ENCODE data around the gene NFASC.

Gene NFASC

GRCh38 chr1:204863024-204863423 is 7.6 kb upstream of the NFASC start:
- H3K4me3 ChIP-seq (ENCODE audit: low read depth, low read length) = no peak overlapping the region
- H3K27me3 ChIP-seq (ENCODE audit: control insufficient read depth, insufficient read depth, low read length) = no peaks in the 10 kb centered on the region
- no peaks in the 10 kb centered on the region for H3K36me3 ChIP-seq (ENCODE audit: control insufficient read depth, insufficient read depth, low read length)
- peaks cover 7% of the 10 kb centered on the region for H3K4me1 ChIP-seq (ENCODE audit: control insufficient read depth, insufficient read depth, low read length)
- no peaks in the 10 kb centered on the region for H3K9me3 ChIP-seq (ENCODE audit: control insufficient read depth, insufficient read depth, low read length)
- H3K9ac ChIP-seq (ENCODE audit: low read depth, low read length) = no peak overlapping the region

- H3K9me3 ChIP-seq (ENCODE audit: control insufficient read depth, insufficient read depth, low read length) = no peaks in the 10 kb centered on the region
- peaks cover under 1% of the 10 kb centered on the region for H3K4me1 ChIP-seq (ENCODE audit: control insufficient read depth, insufficient read depth, low read length)
- H3K36me3 ChIP-seq (ENCODE audit: control insufficient read depth, insufficient read depth, low read length) = no peaks in the 10 kb centered on the region
- no peak overlapping the region for H3K4me3 ChIP-seq (ENCODE audit: low read depth, low read length)
- H3K27me3 ChIP-seq (ENCODE audit: control insufficient read depth, insufficient read depth, low read length) = no peaks in the 10 kb centered on the region
- H3K9ac ChIP-seq (ENCODE audit: low read depth, low read length) = no peak overlapping the region
Observed at GRCh38 chr1:204863730-204864129, 6.9 kb upstream of the NFASC start.

DNA sequence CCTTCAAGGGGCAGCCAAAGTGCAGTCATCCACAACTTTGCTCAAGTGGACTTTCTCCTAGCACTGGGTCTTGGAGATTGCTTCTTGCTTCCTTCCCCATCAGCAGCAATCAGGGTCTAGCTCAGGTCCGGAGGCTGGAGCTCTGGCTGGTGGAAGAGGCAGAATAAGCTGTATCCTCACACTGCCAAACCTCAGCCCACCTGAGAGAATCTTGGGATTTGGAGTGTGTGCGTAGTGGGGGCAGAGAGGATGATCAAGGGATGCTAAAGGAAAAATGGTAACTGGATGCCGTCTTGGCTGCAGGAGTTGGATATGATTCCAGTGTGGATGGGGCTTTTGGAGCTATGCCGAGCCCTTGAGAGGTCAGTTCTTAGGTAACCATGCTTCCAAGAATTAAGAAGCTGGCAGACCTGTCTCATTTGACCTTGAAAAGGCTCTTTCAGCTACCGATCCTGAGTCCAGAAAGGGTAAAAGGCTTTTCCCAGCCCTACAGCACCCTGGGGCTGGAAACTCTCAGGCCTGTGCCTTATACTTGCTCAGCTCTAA is 4.5 kb upstream of the NFASC start:
- Histone ChIP-seq H3K36me3 (ENCODE audit: control insufficient read depth, insufficient read depth, low read length) (no peaks in the 10 kb centered on the region), H3K9ac (ENCODE audit: low read depth, low read length) (no peak overlapping the region), H3K27me3 (ENCODE audit: control insufficient read depth, insufficient read depth, low read length) (no peaks in the 10 kb centered on the region), H3K9me3 (ENCODE audit: control insufficient read depth, insufficient read depth, low read length) (no peaks in the 10 kb centered on the region), H3K4me3 (ENCODE audit: low read depth, low read length) (no peak overlapping the region), H3K4me1 (ENCODE audit: control insufficient read depth, insufficient read depth, low read length) (no peaks in the 10 kb centered on the region)

DNA sequence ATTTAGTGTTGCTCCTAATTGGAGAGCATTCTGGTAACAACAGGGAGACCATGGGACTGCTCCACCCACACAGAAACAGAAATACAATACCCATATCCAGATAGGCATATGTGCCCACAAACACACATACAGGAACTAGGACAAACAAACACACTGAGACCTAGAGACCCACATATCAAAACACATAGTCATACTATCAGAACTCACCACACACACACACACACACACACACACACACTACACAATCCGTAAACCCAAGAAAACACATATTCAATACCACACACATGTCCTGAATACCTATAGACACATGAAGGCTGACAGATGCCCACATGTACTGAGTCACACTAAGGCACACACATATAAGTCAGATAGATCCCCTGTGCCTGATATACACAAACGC is 3.5 kb upstream of the NFASC start:
- no peaks in the 10 kb centered on the region for H3K9me3 ChIP-seq (ENCODE audit: control insufficient read depth, insufficient read depth, low read length)
- H3K27me3 ChIP-seq (ENCODE audit: control insufficient read depth, insufficient read depth, low read length) = no peaks in the 10 kb centered on the region
- no peak overlapping the region for H3K4me3 ChIP-seq (ENCODE audit: low read depth, low read length)

DNA sequence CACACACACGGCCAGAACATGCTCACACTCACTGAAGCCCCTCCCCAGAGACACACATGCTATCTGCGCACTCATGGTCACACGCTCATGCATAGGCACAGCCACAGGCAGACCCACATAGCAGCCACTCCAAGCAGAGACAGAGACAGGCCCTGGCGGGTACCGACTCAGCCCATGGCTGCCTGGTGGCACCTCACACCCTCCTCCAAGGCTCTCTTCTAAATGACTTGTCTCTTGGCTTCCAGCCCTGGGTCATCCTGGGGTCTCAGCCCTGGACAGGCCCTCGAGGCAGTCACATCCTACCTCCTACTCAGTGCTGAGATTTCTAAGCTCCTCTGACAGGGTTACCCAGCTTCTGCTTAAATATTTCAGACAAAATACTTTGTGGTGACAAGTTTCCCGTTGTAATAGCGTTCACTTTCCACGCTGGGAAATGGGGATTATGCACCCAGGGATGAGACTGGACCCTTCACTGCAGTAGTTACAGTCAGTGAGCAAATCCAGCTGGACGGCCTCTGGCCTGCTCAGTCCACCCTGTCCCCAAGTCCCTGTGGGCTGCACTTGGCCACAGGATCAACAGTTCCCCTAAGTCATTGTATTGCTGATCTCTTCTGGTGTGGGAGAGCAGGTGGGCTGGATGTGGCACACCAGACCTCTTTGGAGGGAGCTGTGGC is 2.9 kb upstream of the NFASC start:
- no peaks in the 10 kb centered on the region for H3K4me1 ChIP-seq (ENCODE audit: control insufficient read depth, insufficient read depth, low read length)

More for the DNA sequence above, 3.5 kb upstream of the NFASC start:
- H3K36me3 ChIP-seq (ENCODE audit: control insufficient read depth, insufficient read depth, low read length) = no peaks in the 10 kb centered on the region
- no peaks in the 10 kb centered on the region for H3K4me1 ChIP-seq (ENCODE audit: control insufficient read depth, insufficient read depth, low read length)
- no peak overlapping the region for H3K9ac ChIP-seq (ENCODE audit: low read depth, low read length)

GRCh38 chr1:204868340-204868700 is 2.3 kb upstream of the NFASC start:
- no peak overlapping the region for H3K4me3 ChIP-seq (ENCODE audit: low read depth, low read length)
- no peaks in the 10 kb centered on the region for H3K36me3 ChIP-seq (ENCODE audit: control insufficient read depth, insufficient read depth, low read length)
- no peaks in the 10 kb centered on the region for H3K9me3 ChIP-seq (ENCODE audit: control insufficient read depth, insufficient read depth, low read length)
- no peaks in the 10 kb centered on the region for H3K4me1 ChIP-seq (ENCODE audit: control insufficient read depth, insufficient read depth, low read length)
- H3K9ac ChIP-seq (ENCODE audit: low read depth, low read length) = no peak overlapping the region
- no peaks in the 10 kb centered on the region for H3K27me3 ChIP-seq (ENCODE audit: control insufficient read depth, insufficient read depth, low read length)

More for the DNA sequence above, 2.9 kb upstream of the NFASC start:
- Histone ChIP-seq H3K4me3 (ENCODE audit: low read depth, low read length) (no peak overlapping the region), H3K9ac (ENCODE audit: low read depth, low read length) (no peak overlapping the region), H3K27me3 (ENCODE audit: control insufficient read depth, insufficient read depth, low read length) (no peaks in the 10 kb centered on the region), H3K9me3 (ENCODE audit: control insufficient read depth, insufficient read depth, low read length) (no peaks in the 10 kb centered on the region), H3K36me3 (ENCODE audit: control insufficient read depth, insufficient read depth, low read length) (no peaks in the 10 kb centered on the region)

DNA sequence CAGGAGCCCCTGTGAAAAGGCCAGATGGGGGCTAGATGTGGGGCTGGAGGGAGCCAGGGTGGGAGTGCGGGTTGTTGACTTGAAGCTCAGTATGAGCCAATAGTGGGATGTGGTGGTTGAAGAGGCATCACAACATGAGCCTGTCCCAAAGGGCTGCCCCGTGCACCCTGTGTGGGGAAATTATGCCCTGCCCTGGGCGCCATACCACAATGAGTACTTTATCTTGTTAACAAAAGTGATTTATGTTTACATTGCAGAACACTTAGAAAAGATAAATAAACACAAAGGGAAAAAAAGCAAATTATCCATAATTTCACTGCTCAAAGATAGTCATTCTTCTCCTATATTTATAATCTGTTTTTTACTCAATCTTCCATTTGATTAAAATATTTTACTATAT is 1.6 kb upstream of the NFASC start:
- Histone ChIP-seq H3K4me1 (ENCODE audit: control insufficient read depth, insufficient read depth, low read length) (no peaks in the 10 kb centered on the region), H3K9me3 (ENCODE audit: control insufficient read depth, insufficient read depth, low read length) (no peaks in the 10 kb centered on the region), H3K36me3 (ENCODE audit: control insufficient read depth, insufficient read depth, low read length) (no peaks in the 10 kb centered on the region), H3K4me3 (ENCODE audit: low read depth, low read length) (no peak overlapping the region), H3K27me3 (ENCODE audit: control insufficient read depth, insufficient read depth, low read length) (no peaks in the 10 kb centered on the region), H3K9ac (ENCODE audit: low read depth, low read length) (no peak overlapping the region)

DNA sequence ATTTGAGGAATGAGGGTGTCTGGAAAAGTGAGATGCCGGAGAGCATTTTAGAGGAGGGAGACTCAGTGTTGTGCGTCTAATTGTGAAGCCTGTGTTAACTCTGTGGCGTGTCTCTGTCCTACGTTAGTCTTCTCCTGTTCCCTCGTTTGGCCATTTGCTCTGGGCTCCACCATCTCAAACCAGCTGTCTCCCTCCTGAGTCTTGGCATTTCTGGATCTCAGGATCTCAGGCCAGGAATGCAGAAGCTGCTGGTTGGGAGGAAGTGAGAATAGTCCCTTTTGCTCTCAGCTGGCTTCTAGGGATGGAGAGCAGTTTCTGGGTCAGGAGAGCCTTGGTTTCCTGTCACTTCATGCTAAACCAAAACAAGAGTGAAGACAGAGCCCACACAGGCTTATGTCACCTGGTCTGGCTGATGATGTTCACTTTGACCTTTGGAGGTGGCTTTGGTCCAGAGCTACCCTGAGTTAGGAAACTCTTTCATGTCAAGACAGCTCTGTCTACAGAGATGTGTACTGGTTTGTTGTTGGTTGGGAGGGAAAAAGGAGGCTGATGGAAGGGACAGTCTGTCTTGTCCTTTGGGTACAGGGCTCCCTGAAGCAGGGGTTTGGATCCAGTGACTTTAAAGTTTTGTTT is 859 bp downstream of the NFASC start:
- H3K36me3 ChIP-seq (ENCODE audit: control insufficient read depth, insufficient read depth, low read length) = no peaks in the 10 kb centered on the region
- H3K4me1 ChIP-seq (ENCODE audit: control insufficient read depth, insufficient read depth, low read length) = peaks cover 7% of the 10 kb centered on the region
- H3K9me3 ChIP-seq (ENCODE audit: control insufficient read depth, insufficient read depth, low read length) = no peaks in the 10 kb centered on the region
- no peaks in the 10 kb centered on the region for H3K27me3 ChIP-seq (ENCODE audit: control insufficient read depth, insufficient read depth, low read length)
- no peak overlapping the region for H3K9ac ChIP-seq (ENCODE audit: low read depth, low read length)
- no peak overlapping the region for H3K4me3 ChIP-seq (ENCODE audit: low read depth, low read length)

DNA sequence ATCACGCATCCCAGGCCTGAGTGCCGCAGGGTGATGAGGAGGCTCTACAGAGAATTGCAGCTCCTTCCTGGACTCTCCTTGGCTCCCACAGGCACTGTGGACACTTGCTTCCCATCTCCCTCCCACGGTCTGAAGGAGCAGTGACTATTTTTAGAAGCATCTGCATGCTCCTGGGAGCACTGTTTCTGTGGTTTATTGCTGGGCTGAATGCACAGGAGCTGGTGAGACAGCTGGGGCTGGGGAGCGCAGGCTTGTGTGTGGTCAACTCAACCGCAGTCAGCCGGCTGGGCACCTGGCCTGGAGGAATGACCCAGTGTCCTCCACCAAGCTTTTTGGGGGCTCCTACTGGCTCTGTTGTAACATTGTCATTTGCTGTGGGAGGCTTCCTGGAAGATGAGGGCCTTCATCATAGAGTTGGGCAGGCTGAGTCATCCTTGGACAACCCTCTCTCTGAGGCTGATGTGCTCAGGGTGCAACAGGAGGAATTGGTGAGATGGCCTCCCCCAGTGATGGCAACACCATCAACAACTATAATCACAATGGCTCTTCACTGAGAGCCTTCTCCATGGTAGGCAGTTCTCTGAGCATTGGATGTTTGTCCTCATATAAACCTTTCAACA is 1.7 kb downstream of the NFASC start:
- H3K4me3 ChIP-seq (ENCODE audit: low read depth, low read length) = no peak overlapping the region
- no peaks in the 10 kb centered on the region for H3K36me3 ChIP-seq (ENCODE audit: control insufficient read depth, insufficient read depth, low read length)
- H3K9me3 ChIP-seq (ENCODE audit: control insufficient read depth, insufficient read depth, low read length) = no peaks in the 10 kb centered on the region
- H3K4me1 ChIP-seq (ENCODE audit: control insufficient read depth, insufficient read depth, low read length) = peaks cover 7% of the 10 kb centered on the region
- no peak overlapping the region for H3K9ac ChIP-seq (ENCODE audit: low read depth, low read length)
- no peaks in the 10 kb centered on the region for H3K27me3 ChIP-seq (ENCODE audit: control insufficient read depth, insufficient read depth, low read length)

- Histone ChIP-seq H3K4me3 (ENCODE audit: low read depth, low read length) (no peak overlapping the region), H3K4me1 (ENCODE audit: control insufficient read depth, insufficient read depth, low read length) (peaks cover 13% of the 10 kb centered on the region), H3K9ac (ENCODE audit: low read depth, low read length) (no peak overlapping the region), H3K9me3 (ENCODE audit: control insufficient read depth, insufficient read depth, low read length) (no peaks in the 10 kb centered on the region), H3K36me3 (ENCODE audit: control insufficient read depth, insufficient read depth, low read length) (no peaks in the 10 kb centered on the region), H3K27me3 (ENCODE audit: control insufficient read depth, insufficient read depth, low read length) (no peaks in the 10 kb centered on the region)
Observed at GRCh38 chr1:204873176-204873575, 2.5 kb downstream of the NFASC start.

DNA sequence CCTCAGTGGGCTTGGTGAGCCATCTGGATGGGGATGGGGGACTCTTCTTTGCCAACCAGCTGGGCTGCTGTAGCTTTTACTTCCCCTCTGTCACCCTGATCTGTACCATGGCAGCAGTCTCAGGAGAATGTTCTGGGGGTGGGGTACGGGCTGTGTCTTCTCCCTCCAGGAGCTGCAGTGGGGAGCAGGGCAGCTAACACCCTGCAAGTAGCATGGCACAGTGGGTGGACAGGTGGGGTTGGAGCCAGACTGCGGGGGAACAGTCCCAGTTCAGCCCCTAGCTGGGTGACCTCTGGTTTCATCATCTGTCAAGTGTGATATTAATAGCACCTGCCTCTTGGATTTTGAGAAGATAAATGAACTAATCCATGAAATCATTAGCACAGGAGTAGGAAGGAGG is 3.1 kb downstream of the NFASC start:
- Histone ChIP-seq H3K4me3 (ENCODE audit: low read depth, low read length) (no peak overlapping the region), H3K27me3 (ENCODE audit: control insufficient read depth, insufficient read depth, low read length) (no peaks in the 10 kb centered on the region)

GRCh38 chr1:204874274-204874673 is 3.6 kb downstream of the NFASC start:
- Histone ChIP-seq H3K9ac (ENCODE audit: low read depth, low read length) (no peak overlapping the region), H3K27me3 (ENCODE audit: control insufficient read depth, insufficient read depth, low read length) (no peaks in the 10 kb centered on the region), H3K9me3 (ENCODE audit: control insufficient read depth, insufficient read depth, low read length) (no peaks in the 10 kb centered on the region), H3K4me3 (ENCODE audit: low read depth, low read length) (no peak overlapping the region), H3K4me1 (ENCODE audit: control insufficient read depth, insufficient read depth, low read length) (peaks cover 15% of the 10 kb centered on the region), H3K36me3 (ENCODE audit: control insufficient read depth, insufficient read depth, low read length) (no peaks in the 10 kb centered on the region)

More for the DNA sequence above, 3.1 kb downstream of the NFASC start:
- Histone ChIP-seq H3K9ac (ENCODE audit: low read depth, low read length) (no peak overlapping the region), H3K36me3 (ENCODE audit: control insufficient read depth, insufficient read depth, low read length) (no peaks in the 10 kb centered on the region), H3K9me3 (ENCODE audit: control insufficient read depth, insufficient read depth, low read length) (no peaks in the 10 kb centered on the region), H3K4me1 (ENCODE audit: control insufficient read depth, insufficient read depth, low read length) (peaks cover 15% of the 10 kb centered on the region)

Measured in iPS-15b (cell line).